Islet precursor cell (in vitro differentiated cells): Measurements from ENCODE around the gene GP1BB.
"Not testable (repeated sequence)": the region's sequence is repeated elsewhere in the genome, so short reads cannot be mapped to it uniquely, and the experiment has no call there.

Source experiments
- DNase-seq: peaks from one replicate; pipeline ENCODE4 v3.0.0-alpha.2; 2018

Gene GP1BB

DNA sequence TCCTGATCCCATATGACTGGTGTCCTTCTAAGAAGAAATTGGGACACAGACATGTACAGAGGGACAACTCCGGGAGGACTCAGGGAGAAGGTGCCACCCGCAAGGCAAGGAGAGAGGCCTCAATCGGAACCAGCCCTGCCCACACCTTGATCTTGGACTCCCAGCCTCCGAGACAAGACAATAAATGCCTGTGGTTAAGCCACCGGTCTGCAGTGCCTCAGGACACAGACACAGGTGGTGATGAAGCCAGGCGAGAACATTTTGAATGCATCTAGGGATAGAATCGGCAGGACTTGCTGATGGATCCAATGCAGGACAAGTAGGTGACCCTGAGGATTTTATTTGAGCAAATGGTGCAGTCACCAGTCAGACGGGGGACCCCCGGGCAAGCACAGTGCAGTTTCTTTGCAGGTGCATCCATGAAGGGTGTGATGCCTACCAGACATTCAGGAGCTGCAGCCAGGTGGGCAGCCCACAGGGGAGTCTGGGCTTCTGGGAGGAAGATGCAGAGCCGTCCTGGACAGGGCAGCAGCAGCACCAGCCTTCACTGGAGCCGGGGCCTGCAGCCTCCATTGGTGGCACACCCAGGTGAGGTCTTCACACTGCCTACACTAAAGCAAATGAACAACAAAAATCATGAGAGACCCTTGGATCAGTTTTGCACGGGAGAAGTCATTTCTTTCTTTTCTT is 29.2 kb upstream of the GP1BB start:
- peak; percentile 84 for DNase-seq

DNA sequence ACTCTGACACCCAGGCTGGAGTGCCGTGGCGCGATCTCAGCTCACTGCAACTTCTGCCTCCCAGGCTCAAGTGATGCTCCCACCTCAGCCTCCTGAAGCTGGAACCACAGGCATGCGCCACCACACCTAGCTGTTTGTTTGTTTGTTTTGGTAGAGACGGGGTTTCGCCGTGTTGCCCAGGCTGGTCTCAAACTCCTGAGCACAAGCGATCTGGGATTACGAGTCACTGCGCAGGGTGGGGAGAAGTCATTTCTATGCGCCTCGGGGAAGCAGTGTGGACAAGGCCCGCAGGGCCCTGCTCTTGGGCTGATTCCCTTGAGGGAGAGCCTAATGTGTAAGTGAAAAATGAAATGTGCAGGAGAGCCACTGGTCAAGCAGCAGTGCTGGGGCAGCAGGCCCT is 28.6 kb upstream of the GP1BB start:
- no peak for DNase-seq

- no peak for DNase-seq
Measured at GRCh38 chr22:19696504-19697276, 26.6 kb upstream of the GP1BB start.

DNA sequence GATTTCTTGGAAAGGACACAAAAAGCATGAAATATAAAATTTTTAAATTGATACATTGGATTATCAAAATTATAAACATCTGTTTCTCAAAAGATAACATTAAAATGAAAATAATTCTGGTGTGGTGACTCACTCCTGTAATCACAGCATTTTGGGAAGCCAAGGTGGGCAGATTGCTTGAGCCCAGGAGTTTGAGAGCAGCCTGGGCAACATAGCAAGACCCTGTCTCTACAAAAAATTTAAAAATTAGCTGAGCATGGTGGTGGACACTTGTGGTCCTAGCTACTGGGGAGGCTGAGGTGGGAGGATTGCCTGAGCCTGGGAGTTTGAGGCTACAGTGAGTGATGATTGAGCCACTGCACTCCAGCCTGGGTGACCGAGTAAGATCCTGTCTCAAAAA is 25.5 kb upstream of the GP1BB start:
- not testable (repeated sequence) for DNase-seq

- DNase-seq = no peak
Measured at GRCh38 chr22:19700790-19701419, 22.4 kb upstream of the GP1BB start.

DNA sequence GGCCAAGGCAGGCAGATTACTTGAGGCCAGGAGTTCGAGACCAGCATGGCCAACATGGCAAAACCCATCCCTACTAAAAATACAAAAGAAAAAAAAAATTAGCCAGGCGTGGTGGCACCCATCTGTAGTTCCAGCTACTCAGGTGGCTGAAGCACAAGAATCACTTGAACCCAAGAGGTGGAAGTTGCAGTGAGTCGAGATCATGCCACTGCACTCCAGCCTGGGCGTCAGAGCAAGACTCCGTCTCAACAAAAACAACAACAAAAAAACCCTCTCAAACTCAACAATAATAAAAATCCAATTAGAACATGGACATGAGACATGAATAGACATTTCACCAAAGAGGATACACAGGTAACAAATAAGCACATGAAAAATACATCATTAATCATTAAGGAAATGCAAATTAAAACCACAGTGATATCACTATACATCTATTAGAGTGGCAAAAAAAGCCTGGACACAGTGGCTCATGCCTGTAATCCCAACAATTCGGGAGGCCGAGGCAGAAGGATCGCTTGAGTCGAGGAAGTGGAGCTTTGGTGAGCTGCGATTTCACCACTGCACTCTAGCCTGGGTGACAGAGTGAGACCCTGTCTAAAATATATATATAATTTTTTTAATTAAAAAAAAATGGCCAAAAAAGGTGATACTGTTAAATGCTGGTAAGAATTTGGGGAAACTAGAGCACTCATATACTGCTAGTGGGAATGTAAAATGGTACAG is 21.8 kb upstream of the GP1BB start:
- no peak for DNase-seq

- DNase-seq = no peak
Measured at GRCh38 chr22:19703869-19704268, 19.5 kb upstream of the GP1BB start.

DNA sequence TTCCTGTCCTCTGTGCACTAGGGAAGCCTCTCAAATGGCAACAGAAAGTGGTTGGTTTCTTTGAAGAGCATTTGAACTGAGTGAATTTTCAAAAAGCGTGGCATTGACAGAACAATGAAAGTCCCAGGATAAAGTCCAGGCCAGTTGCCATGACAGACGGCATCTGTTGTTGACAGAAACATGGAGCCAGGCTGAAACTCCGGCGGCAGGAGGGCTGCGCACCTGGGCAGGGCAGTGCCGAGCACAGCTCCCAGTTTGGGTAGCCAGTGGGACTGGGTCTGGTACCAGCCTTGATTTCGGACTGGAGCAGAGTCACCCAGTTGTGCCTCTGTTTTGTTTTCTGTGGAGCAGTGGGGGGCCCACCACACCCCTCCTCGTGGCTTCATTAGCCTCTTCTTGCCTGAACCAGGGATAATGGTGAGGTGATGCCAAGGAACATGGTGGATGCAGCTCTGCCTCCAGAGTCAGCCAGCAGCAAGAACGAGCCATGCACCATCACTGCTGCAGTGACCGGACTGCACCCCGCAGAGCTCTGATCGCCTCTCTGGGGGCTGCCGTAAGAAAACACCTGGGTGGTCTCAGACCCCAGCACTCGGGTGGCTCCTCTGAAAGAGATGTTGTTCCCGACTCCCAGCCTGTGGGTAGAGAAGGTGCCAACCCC is 18.9 kb upstream of the GP1BB start:
- DNase-seq = peak; percentile 49

GRCh38 chr22:19705181-19705934 is 18.0 kb upstream of the GP1BB start:
- peak; percentile 63 for DNase-seq

DNA sequence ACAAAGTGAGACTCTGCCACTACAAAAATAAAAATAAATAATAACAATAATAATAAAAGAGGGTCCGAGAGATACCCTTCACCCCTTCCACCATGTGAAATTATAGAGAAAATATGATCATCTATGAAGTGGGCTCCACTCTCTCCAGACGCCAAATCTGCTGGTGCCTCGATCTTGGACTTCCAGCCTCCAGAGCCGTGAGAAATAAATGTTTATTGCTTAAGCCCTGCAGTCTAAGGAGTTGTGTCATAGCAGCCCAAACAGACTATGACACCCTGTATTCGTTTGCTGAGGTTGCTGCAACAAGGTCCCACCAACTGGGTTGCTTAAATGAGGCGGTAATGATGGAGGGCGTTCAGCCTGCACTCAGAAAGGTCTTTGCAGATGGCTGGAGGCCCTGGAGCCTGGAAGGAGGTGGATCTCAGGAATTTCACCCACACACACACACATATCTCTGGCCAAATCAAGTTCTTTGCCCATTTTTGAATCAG is 16.6 kb upstream of the GP1BB start:
- DNase-seq = no peak

DNA sequence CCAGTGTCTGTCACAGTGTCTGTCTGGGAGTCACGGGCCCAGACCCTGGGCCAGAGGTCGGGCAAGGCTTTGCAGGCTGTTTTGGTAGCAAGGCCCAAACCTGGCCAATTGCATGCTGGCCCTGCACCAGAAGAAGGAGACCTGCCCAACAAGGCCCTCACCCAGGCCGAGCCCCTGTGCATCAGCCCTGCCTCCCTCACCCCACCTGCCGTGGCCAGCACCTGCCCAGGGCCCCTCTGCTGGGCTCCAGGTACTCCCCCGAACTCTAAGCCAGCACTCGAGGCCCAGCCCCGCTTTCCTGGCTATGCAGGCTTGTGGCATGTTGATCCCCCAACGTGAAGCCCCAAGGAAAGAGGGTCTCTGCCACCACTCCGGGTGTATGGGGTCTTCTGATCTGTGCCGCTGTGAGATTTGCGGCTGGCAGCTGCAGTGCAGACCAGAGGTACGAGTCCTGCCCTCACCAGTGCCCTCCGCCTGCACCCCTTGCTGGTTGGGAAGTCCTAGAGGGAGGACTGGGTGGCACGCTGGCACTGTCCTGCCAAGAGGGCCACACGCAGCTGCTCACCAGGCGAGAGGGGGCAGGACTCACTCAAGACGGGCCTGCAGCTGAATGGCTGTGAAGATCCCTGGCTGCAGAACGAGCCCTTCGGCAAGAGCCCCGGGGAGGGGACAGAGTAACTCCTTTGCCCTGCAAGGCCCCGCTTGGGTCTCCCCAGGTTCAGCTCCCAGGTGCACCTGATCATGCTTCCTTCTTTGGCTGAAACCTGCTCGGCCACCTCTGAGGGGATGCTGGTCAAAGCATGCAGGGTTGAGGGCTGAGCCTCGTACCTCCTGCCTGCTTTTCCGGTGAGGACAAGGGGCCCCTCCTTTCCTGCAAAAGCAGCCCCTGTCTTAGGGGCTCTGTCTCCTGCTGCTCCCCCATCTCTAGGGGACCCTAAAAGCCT is 15.7 kb upstream of the GP1BB start:
- peak; percentile 46 for DNase-seq

- peak; percentile 48 for DNase-seq
Measured at GRCh38 chr22:19708321-19709011, 14.9 kb upstream of the GP1BB start.

DNA sequence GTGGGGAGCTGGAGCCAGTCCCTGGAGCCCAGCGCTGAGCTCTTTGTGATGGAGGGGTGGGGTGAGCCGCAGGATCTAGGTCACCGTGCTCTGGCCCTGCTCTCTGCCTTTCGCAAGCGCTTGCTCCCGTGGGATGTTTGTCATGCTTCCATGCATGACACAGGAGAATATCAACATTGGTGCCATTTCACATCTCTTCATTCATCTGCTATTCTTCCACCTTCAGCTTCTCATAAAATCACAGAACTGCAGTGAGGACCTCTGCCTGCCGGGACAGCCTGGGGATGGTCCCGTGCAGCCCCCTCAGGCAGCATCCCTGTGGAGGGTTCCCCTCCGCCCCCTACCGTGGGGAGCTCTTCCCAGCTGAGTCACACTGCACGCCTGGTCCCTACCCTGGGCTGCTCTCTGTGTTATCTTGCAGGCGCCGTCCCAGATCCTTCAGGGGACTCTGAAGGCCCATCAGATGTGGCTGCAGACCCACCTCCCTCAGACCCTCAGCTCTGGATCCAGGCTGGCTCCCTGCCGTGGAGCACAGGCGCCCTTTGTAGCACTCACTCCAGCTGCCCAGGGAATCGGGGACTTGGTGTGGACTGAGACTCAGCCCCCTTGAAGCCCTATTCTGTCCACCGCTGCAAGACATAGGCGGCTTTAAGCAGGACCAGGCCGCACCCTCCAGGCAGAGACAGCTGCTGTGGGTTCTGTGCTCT is 14.1 kb upstream of the GP1BB start:
- DNase-seq = no peak

- DNase-seq = no peak
Measured at GRCh38 chr22:19710020-19710768, 13.1 kb upstream of the GP1BB start.

DNA sequence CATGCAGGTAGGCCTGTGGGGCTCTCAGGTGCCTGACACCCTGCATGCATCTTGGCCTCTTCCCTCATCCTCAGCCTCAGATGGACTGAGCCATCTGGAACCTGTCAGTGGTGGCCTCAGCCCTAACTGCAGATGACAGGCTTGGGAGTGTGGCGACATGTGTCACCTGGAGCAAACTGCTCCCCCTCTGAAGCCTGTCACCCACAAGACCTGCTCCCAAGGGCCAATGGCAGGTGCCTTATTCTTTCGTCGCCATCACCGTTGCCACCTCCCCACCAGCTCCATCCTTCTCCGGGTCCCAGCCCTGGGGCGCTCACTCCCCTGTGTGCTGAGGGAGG is 12.6 kb upstream of the GP1BB start:
- DNase-seq = no peak

DNA sequence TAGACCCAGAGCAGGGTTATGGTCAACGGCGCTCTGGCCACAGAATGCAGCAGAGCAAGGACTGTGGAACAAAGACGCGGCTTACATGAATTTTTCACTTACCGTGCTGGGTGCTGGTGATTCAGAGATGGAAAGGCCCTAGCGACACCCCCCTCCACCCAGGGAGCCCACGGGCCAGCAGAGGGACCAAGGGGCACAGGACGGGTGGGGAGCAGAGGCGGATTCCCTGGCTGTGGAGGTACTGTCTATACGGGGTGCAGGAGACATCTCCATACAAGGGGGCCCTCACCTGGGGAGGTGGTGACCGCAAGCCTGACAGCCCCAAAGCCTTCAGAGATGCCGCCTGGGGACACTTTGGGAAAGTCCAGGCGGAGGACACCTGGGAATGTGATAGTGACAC is 10.1 kb upstream of the GP1BB start:
- DNase-seq = no peak

GRCh38 chr22:19713650-19714311 is 9.6 kb upstream of the GP1BB start:
- no peak for DNase-seq
